Naive thymus-derived CD4-positive, alpha-beta T cell (primary cell): ENCODE measurements around the gene IRX4. TPM values are rescaled to one million over a fixed set of nuclear protein-coding genes. Genes with fewer than 3 reads are reported as not detected.

Experiments used
- ATAC-seq: fragments of 150-1000 bp; cut with Tn5 transposase; 2 replicates; pipeline ENCODE4 v1.10.0; 2021; ENCODE audit warnings: mild to moderate bottlenecking, moderate library complexity
- CTCF ChIA-PET: fragments of 350-600 bp; sonication (Branson Sonifier 250); formaldehyde crosslinking; loops from one replicate; lab custom pipeline; 2021; ENCODE audit warnings: antibody characterized with exemption; lab: Charles Lee
- POLR2A ChIA-PET: fragments of 350-600 bp; sonication (Branson Sonifier 250); formaldehyde crosslinking; loops from one replicate; lab custom pipeline; 2021; ENCODE audit warnings: antibody characterized with exemption, inconsistent platforms; lab: Charles Lee
- DNase-seq, 9 donors: peaks; one replicate each; pipeline versions ENCODE4 v3.0.0 to v3.0.0-alpha.2; 2020 to 2022; ENCODE audit warnings: mixed read lengths in 1 of 9
- H3K27ac ChIP-seq: one replicate; pipeline ENCODE4 v1.7.0; 2013; ENCODE audit warnings: mild to moderate bottlenecking, low read depth, low read length, moderate library complexity
- H3K27me3 ChIP-seq, 2 donors: one replicate each; pipeline ENCODE4 v1.7.0; 2013; ENCODE audit warnings: low read length in 2 of 2, mild to moderate bottlenecking in 2 of 2, moderate library complexity in 2 of 2; ENCODE audit not compliant: control insufficient read depth in 2 of 2, insufficient read depth in 2 of 2
- H3K36me3 ChIP-seq, 3 experiments: 1 replicate in 2 of 3; 2 replicates in 1 of 3; pipeline ENCODE4 v1.7.0; 2013; ENCODE audit warnings: low read length in 3 of 3, mild to moderate bottlenecking in 3 of 3, moderate library complexity in 1 of 3; ENCODE audit not compliant: insufficient read depth in 3 of 3, control insufficient read depth in 2 of 3
- H3K4me1 ChIP-seq, 2 donors: one replicate each; pipeline ENCODE4 v1.7.0; 2013; ENCODE audit warnings: low read length in 2 of 2, mild to moderate bottlenecking in 2 of 2, moderate library complexity in 1 of 2; ENCODE audit not compliant: control insufficient read depth in 2 of 2, insufficient read depth in 2 of 2
- H3K4me3 ChIP-seq: 2 replicates; pipeline ENCODE4 v1.7.0; 2013; ENCODE audit warnings: mild to moderate bottlenecking, low read length
- H3K9me3 ChIP-seq, 3 experiments: 1 replicate in 2 of 3; 2 replicates in 1 of 3; pipeline ENCODE4 v1.7.0; 2013; ENCODE audit warnings: low read length in 3 of 3; ENCODE audit not compliant: control insufficient read depth in 2 of 3
- H3K27ac Mint-ChIP-seq, 9 donors: one replicate each; pipeline ENCODE4 v1.8.0; 2020 to 2022; ENCODE audit warnings: mixed read lengths in 9 of 9, mild to moderate bottlenecking in 8 of 9, moderate library complexity in 5 of 9, inconsistent platforms in 2 of 9
- H3K27me3 Mint-ChIP-seq, 5 donors: one replicate each; pipeline ENCODE4 v1.8.0; 2021 to 2022; ENCODE audit warnings: mixed read lengths in 5 of 5, mild to moderate bottlenecking in 1 of 5
- H3K36me3 Mint-ChIP-seq, 5 donors: one replicate each; pipeline ENCODE4 v1.8.0; 2020 to 2022; ENCODE audit warnings: mixed read lengths in 5 of 5, mild to moderate bottlenecking in 3 of 5, inconsistent platforms in 1 of 5
- H3K4me1 Mint-ChIP-seq, 7 donors: one replicate each; pipeline ENCODE4 v1.8.0; 2020 to 2022; ENCODE audit warnings: mixed read lengths in 7 of 7, mild to moderate bottlenecking in 3 of 7, inconsistent platforms in 1 of 7
- H3K4me3 Mint-ChIP-seq, 10 donors: one replicate each; pipeline ENCODE4 v1.8.0; 2020 to 2022; ENCODE audit warnings: mild to moderate bottlenecking in 10 of 10, mixed read lengths in 10 of 10, moderate library complexity in 6 of 10, inconsistent platforms in 2 of 10
- H3K9me3 Mint-ChIP-seq, 11 donors: one replicate each; pipeline ENCODE4 v1.8.0; 2020 to 2022; ENCODE audit warnings: mixed read lengths in 11 of 11, mild to moderate bottlenecking in 4 of 11, inconsistent platforms in 1 of 11, moderate library complexity in 1 of 11
- intact Hi-C, 2 donors: fragments of 100-400 bp; cut with micrococcal nuclease; formaldehyde crosslinking; loops; one replicate each; pipeline ENCODE4 v1.15.1; 2023
- polyA plus RNA-seq, 2 donors: library from polyadenylated mRNA; unstranded; fragments of 300-500 nt; fragmentation: Illumina TruSeq; gene quantifications; one replicate each; pipeline ENCODE4 v1.2.3, GENCODE V29; 2021
- total RNA-seq, 6 experiments: library from RNA in 5 of 6; stranded (reverse) in 5 of 6; gene quantifications; 1 replicate in 5 of 6; 2 replicates in 1 of 6; pipeline ENCODE4 v1.2.3 and lab custom pipeline; 2021 to 2026

The IRX4 gene
- total and polyA plus RNA-seq, 7 experiments from 2014 or later: not detected

DNA sequence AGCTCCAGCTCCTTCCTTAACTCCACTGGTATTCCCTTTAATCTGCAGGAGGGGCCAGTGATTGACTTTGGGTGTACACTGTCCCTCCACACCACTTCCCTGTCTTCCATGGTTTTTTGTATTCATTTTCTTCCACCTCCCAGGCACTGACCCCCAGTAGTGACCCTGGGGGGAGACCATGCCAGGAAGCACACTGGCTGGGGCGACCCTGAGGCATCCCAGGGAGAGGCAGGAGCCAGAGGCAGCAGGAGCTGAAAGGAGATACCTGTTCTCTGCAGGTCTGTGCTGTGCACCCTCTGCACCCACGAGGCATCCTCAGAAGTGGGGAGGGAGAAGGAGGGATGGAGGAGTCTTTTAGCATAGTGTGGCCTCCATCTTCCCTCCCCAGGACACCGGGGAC, 27.6 kb downstream of the IRX4 start:
- Mint-ChIP-seq H3K4me3 (no peak overlapping the region), H3K27ac (no peak overlapping the region), H3K27me3 (peaks cover 25 to 51% (median 33%) of the 10 kb centered on the region in 5 donors), H3K9me3 (peaks cover 0 to 1% (median 0%) of the 10 kb centered on the region in 11 donors), H3K4me1 (peaks cover 0 to 7% (median 0%) of the 10 kb centered on the region in 7 donors), H3K36me3 (peaks cover 0 to 7% (median 0%) of the 10 kb centered on the region in 5 donors)
- DNase-seq: no peak
- no peak overlapping the region for H3K4me3 ChIP-seq
- H3K27me3 ChIP-seq: no peaks in the 10 kb centered on the region
- CTCF ChIA-PET: no interaction called here
- no peak overlapping the region for H3K27ac ChIP-seq
- no peaks in the 10 kb centered on the region for H3K9me3 ChIP-seq
- no peaks in the 10 kb centered on the region for H3K36me3 ChIP-seq
- intact Hi-C loops: no loop called here
- no peaks in the 10 kb centered on the region for H3K4me1 ChIP-seq
- ATAC-seq: no peak
- POLR2A ChIA-PET: no interaction called here

GRCh38 chr5:1853531-1853930, 29.2 kb downstream of the IRX4 start:
- Mint-ChIP-seq H3K4me3 (no peak overlapping the region), H3K4me1 (peaks cover 0 to 7% (median 0%) of the 10 kb centered on the region in 7 donors), H3K27ac (no peak overlapping the region), H3K27me3 (peaks cover 31 to 64% (median 42%) of the 10 kb centered on the region in 5 donors), H3K36me3 (peaks cover 0 to 7% (median 0%) of the 10 kb centered on the region in 5 donors), H3K9me3 (peaks cover 0 to 1% (median 0%) of the 10 kb centered on the region in 11 donors)
- Histone ChIP-seq H3K36me3 (no peaks in the 10 kb centered on the region), H3K9me3 (no peaks in the 10 kb centered on the region), H3K4me1 (no peaks in the 10 kb centered on the region), H3K27me3 (no peaks in the 10 kb centered on the region), H3K4me3 (no peak overlapping the region), H3K27ac (no peak overlapping the region)
- DNase-seq (no peak), ATAC-seq (no peak)
- intact Hi-C loops: no loop called here
- ChIA-PET CTCF (no interaction called here), POLR2A (no interaction called here)

DNA sequence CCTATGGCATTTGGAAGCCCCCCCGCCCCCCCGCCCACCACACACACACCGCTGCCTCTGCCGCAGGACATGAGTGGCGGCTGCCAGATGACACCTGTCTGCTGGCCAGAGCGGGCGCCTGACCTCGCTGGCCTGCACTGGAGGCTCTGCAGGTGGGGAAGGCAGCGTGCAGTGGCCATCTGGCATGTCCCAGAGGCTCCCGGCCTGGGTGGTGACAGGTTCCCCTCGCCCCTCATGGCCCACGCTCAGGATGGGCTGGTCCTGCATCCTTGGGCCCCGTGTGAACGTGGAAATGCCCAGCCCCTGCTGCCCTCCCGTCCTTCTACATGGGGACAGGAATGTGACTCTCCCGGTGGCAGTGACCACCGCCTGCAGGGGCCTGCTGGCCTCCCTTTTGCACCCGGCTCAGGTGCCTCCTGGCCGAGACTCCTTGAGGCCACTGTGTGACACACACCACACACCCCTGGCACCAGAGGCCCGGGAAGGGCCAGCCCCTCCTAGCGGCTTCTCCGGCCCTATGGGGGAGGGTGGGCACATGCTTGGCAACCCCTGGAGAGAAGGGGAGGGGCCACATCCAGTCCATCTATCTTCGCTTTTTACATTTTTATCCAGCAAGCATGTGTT, 30.3 kb downstream of the IRX4 start:
- POLR2A ChIA-PET: no interaction called here
- Mint-ChIP-seq H3K36me3 (peaks cover 0 to 7% (median 0%) of the 10 kb centered on the region in 5 donors), H3K9me3 (peaks cover 0 to 1% (median 0%) of the 10 kb centered on the region in 11 donors), H3K4me3 (no peak overlapping the region), H3K27ac (no peak overlapping the region), H3K27me3 (peaks cover 38 to 67% (median 48%) of the 10 kb centered on the region in 5 donors), H3K4me1 (peaks cover 0 to 7% (median 0%) of the 10 kb centered on the region in 7 donors)
- Histone ChIP-seq H3K4me3 (no peak overlapping the region), H3K36me3 (no peaks in the 10 kb centered on the region), H3K27ac (no peak overlapping the region), H3K4me1 (no peaks in the 10 kb centered on the region), H3K9me3 (no peaks in the 10 kb centered on the region), H3K27me3 (no peaks in the 10 kb centered on the region)
- intact Hi-C loops: no loop called here
- no peak for ATAC-seq
- CTCF ChIA-PET: no interaction called here
- no peak for DNase-seq

- no peak overlapping the region for H3K27ac Mint-ChIP-seq
- intact Hi-C loops: no loop called here
- H3K4me3 ChIP-seq: no peak overlapping the region
These were observed 31.3 kb downstream of the IRX4 start for GRCh38 chr5:1851290-1851934.

GRCh38 chr5:1850324-1851154, 32.2 kb downstream of the IRX4 start:
- Histone ChIP-seq H3K27me3 (no peaks in the 10 kb centered on the region), H3K27ac (no peak overlapping the region), H3K4me3 (no peak overlapping the region), H3K4me1 (no peaks in the 10 kb centered on the region), H3K36me3 (no peaks in the 10 kb centered on the region), H3K9me3 (no peaks in the 10 kb centered on the region)
- DNase-seq: no peak
- intact Hi-C loops: no loop called here
- Mint-ChIP-seq H3K9me3 (peaks cover 0 to 1% (median 0%) of the 10 kb centered on the region in 11 donors), H3K4me3 (no peak overlapping the region), H3K4me1 (peaks cover 0 to 7% (median 0%) of the 10 kb centered on the region in 7 donors), H3K36me3 (peaks cover 0 to 7% (median 0%) of the 10 kb centered on the region in 5 donors), H3K27me3 (peaks cover 38 to 65% (median 46%) of the 10 kb centered on the region in 5 donors), H3K27ac (no peak overlapping the region)
- ATAC-seq: no peak
- CTCF ChIA-PET: no interaction called here
- POLR2A ChIA-PET: no interaction called here

More at GRCh38 chr5:1851290-1851934, 31.3 kb downstream of the IRX4 start:
- CTCF ChIA-PET: no interaction called here
- Histone ChIP-seq H3K27me3 (no peaks in the 10 kb centered on the region), H3K4me1 (no peaks in the 10 kb centered on the region), H3K9me3 (no peaks in the 10 kb centered on the region), H3K36me3 (no peaks in the 10 kb centered on the region), H3K27ac (no peak overlapping the region)
- no peak for DNase-seq
- POLR2A ChIA-PET: no interaction called here
- H3K36me3 Mint-ChIP-seq: peaks cover 0 to 7% (median 0%) of the 10 kb centered on the region in 5 donors
- peaks cover 38 to 71% (median 49%) of the 10 kb centered on the region in 5 donors for H3K27me3 Mint-ChIP-seq
- H3K4me3 Mint-ChIP-seq: no peak overlapping the region
- ATAC-seq: no peak
- peaks cover 0 to 1% (median 0%) of the 10 kb centered on the region in 11 donors for H3K9me3 Mint-ChIP-seq
- H3K4me1 Mint-ChIP-seq: peaks cover 0 to 7% (median 0%) of the 10 kb centered on the region in 7 donors

DNA sequence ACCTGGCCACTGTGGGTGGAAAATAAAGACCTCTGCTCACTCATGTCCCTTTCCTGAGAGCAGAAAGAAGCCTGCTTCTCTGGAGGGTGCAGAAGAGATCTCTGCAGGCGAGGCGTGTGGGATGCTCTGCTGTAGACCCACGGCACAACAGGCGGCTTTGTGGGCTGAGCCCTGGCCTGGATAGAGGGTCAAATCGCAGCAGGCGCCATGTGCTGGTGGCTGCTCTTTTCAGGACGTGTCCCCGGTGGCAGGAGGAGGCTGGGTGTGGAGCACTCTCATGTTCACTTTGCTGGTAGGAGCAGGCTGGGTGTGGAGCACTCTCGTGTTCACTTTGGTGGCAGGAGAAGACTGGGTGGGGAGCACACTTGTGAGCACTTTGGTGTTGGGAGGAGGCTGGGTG, 35.1 kb downstream of the IRX4 start:
- Histone ChIP-seq H3K27ac (no peak overlapping the region), H3K4me1 (no peaks in the 10 kb centered on the region), H3K4me3 (no peak overlapping the region), H3K36me3 (no peaks in the 10 kb centered on the region), H3K27me3 (no peaks in the 10 kb centered on the region), H3K9me3 (no peaks in the 10 kb centered on the region)
- ChIA-PET CTCF (no interaction called here), POLR2A (no interaction called here)
- no peaks in the 10 kb centered on the region for H3K9me3 Mint-ChIP-seq
- DNase-seq (no peak), ATAC-seq (no peak)
- intact Hi-C loops: no loop called here
- H3K27ac Mint-ChIP-seq: no peak overlapping the region
- H3K4me3 Mint-ChIP-seq: no peak overlapping the region
- H3K36me3 Mint-ChIP-seq: no peaks in the 10 kb centered on the region
- peaks cover 20 to 41% (median 33%) of the 10 kb centered on the region in 5 donors for H3K27me3 Mint-ChIP-seq
- H3K4me1 Mint-ChIP-seq: no peaks in the 10 kb centered on the region
